Common myeloid progenitor, CD34-positive (primary cell): ENCODE data around the gene NAPSA.
"Not testable (repeated sequence)": the region's sequence is repeated elsewhere in the genome, so short reads cannot be mapped to it uniquely, and the experiment has no call there.

ENCODE experiments used
- CTCF ChIA-PET: fragments of 350-600 bp; sonication (Branson Sonifier 250); formaldehyde crosslinking; loops from one replicate; lab custom pipeline; 2021; ENCODE audit warnings: antibody characterized with exemption; lab: Charles Lee
- POLR2A ChIA-PET: fragments of 350-600 bp; sonication (Branson Sonifier 250); formaldehyde crosslinking; loops from one replicate; lab custom pipeline; 2021; ENCODE audit warnings: antibody characterized with exemption; lab: Charles Lee
- DNase-seq, 3 donors: peaks; one replicate each; pipeline versions ENCODE4 v3.0.0 to v3.0.0-alpha.2; 2013
- H3K27ac ChIP-seq, 2 experiments: 1 replicate in 1 of 2; 2 replicates in 1 of 2; pipeline ENCODE4 v1.7.0; 2013; ENCODE audit warnings: inconsistent platforms in 2 of 2, low read length in 2 of 2, mild to moderate bottlenecking in 2 of 2, low read depth in 1 of 2, moderate library complexity in 1 of 2; ENCODE audit not compliant: severe bottlenecking in 2 of 2, insufficient read depth in 1 of 2, poor library complexity in 1 of 2
- H3K27me3 ChIP-seq, 5 experiments: replicated peaks in 2 of 5; 1 replicate in 3 of 5; 2 replicates in 2 of 5; pipeline versions ENCODE4 v1.6.1 to v1.7.0; 2013; ENCODE audit warnings: low read length in 4 of 5, mild to moderate bottlenecking in 2 of 5, moderate library complexity in 2 of 5, inconsistent platforms in 1 of 5; ENCODE audit not compliant: insufficient read depth in 5 of 5, control insufficient read depth in 4 of 5
- H3K36me3 ChIP-seq, 4 experiments: 1 replicate in 2 of 4; 2 replicates in 2 of 4; pipeline versions ENCODE4 v1.6.1 to v1.7.0; 2013; ENCODE audit warnings: low read length in 3 of 4, control low read depth in 1 of 4, mild to moderate bottlenecking in 1 of 4; ENCODE audit not compliant: control insufficient read depth in 4 of 4, insufficient read depth in 4 of 4
- H3K4me1 ChIP-seq, 4 experiments: 1 replicate in 3 of 4; 2 replicates in 1 of 4; pipeline versions ENCODE4 v1.6.1 to v1.7.1; 2013; ENCODE audit warnings: low read length in 3 of 4, mild to moderate bottlenecking in 3 of 4, control low read depth in 1 of 4, inconsistent platforms in 1 of 4, moderate library complexity in 1 of 4; ENCODE audit not compliant: control insufficient read depth in 4 of 4, insufficient read depth in 4 of 4; ENCODE audit errors: control extremely low read depth in 1 of 4
- H3K4me3 ChIP-seq, 7 experiments: 1 replicate in 4 of 7; 2 replicates in 3 of 7; pipeline versions ENCODE4 v1.5.1 to v1.7.0; 2013; ENCODE audit warnings: mild to moderate bottlenecking in 7 of 7, low read length in 6 of 7, moderate library complexity in 6 of 7, inconsistent platforms in 2 of 7, low read depth in 2 of 7, control low read depth in 1 of 7; ENCODE audit not compliant: insufficient read depth in 4 of 7, control insufficient read depth in 1 of 7; ENCODE audit errors: extremely low read depth in 1 of 7
- H3K9me3 ChIP-seq, 5 experiments: 1 replicate in 4 of 5; 2 replicates in 1 of 5; pipeline versions ENCODE4 v1.6.1 to v1.7.1; 2013; ENCODE audit warnings: low read length in 4 of 5, mild to moderate bottlenecking in 2 of 5, inconsistent platforms in 1 of 5, low read depth in 1 of 5, moderate library complexity in 1 of 5; ENCODE audit not compliant: control insufficient read depth in 4 of 5, insufficient read depth in 2 of 5; ENCODE audit errors: control extremely low read depth in 1 of 5
- WGBS: methylation state at CpG from one replicate; pipeline ENCODE4 v1.1.5; 2013; ENCODE audit not compliant: insufficient coverage; 5-methylcytosine and 5-hydroxymethylcytosine counted together

The NAPSA gene

DNA sequence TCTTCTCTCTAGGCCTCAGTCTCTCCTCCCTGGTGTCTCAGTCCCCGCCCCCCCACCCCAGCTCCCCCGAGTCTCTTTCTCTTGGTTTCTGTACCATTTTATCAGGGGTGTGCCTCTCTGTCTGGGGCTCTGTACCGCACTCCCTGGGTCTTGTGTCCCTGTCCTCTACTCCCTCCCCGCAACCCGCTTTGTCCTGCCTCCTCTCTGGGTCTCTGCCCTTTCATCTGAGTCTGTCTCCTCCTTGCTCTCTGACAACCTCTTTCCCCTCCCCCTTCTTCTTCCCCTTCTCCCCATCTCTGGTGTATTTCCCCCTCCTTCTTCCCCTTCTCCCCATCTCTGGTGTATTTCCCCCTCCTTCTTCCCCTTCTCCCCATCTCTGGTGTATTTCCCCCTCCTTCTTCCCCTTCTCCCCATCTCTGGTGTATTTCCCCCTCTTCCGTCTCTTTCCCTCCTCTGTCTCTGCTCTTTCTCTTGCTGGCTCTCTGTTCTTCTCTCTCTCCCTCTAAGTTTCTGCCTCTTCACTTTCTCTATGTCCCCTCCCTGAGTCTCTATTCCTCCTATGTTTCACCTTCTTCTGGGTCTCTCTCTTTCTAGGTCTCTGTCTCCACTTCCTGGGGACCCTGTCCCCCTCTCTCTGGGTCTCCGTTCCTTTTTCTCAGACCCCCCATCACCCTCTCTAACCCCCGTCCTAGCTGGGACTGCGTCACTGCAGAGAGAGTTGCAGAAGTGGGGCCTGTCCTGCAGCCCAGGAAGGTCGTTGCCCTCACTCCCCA, 34.0 kb downstream of the NAPSA start:
- 0% methylated on average over 6 of the region's 10 CpGs for WGBS
- H3K36me3 ChIP-seq: no peaks in the 10 kb centered on the region
- peaks cover 0 to 13% (median 7%) of the 10 kb centered on the region in 5 experiments for H3K9me3 ChIP-seq
- peaks cover 2 to 49% (median 29%) of the 10 kb centered on the region in 4 experiments for H3K4me1 ChIP-seq
- H3K27ac ChIP-seq: no peak overlapping the region
- peak in 1 of 3 donors; percentile 15 for DNase-seq
- ChIA-PET POLR2A (no interaction called here), CTCF (no interaction called here)
- H3K4me3 ChIP-seq: peak overlapping the region in 4 of 7 experiments; percentile 40 to 67 (median 57)
- H3K27me3 ChIP-seq: peaks cover 0 to 66% (median 33%) of the 10 kb centered on the region in 5 experiments

DNA sequence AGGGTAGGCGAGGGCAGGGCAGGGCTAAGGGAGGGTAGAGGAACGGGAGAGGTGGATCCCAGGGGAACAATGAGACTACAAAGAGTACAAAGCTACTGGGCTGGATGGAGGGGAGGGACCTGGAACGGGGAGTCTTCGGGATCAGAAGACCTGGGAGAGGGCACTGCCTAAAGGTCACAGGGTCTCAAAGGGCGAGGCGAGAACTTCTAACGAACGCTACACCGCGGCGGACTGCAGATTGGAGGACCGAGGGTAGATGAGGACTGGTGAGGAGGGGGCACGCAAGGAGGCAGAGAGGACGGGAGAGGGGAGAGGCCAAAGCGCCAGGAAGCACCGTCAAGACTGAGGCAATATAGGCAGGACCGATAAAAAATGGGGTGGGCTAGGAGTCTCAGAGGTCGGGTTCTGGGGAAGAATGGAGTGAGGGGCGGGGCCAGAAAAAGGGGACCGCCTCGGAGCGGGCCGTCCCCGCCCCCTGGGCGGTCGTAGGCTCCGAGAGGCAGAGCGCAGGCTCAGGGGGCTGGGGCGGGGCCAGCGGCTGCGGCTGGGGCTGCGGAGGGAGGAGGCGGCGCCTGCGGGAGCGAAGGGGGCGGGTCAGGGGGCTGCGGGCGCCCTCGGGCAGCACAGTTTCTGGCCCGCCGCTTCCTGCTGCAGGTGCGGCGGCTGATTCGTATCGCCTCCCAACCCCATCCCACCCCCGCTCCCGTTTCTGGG, 34.9 kb downstream of the NAPSA start:
- peaks cover 0 to 74% (median 35%) of the 10 kb centered on the region in 5 experiments for H3K27me3 ChIP-seq
- H3K4me1 ChIP-seq: peaks cover 2 to 53% (median 32%) of the 10 kb centered on the region in 4 experiments

DNA sequence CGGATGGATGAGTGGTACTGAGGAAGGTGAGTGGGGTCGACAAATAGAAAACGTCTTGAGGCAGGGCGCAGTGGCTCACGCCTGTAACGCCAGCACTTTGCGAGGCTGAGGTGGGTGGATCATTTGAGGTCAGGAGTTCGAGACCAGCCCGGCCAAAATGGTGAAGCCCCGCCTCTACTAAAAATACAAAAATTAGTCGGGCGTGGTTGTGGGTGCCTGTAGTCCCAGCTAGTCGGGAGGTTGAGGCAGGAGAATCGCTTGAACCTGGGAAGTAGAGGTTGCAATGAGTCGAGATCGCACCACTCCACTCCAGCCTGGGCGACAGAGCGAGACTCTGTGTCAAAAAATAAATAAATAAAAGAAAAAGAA, 35.5 kb downstream of the NAPSA start:
- Histone ChIP-seq H3K9me3 (peaks cover 0 to 13% (median 7%) of the 10 kb centered on the region in 5 experiments), H3K4me3 (peak overlapping the region in 3 of 7 experiments; percentile 17 to 40 (median 26)), H3K27me3 (peaks cover 0 to 79% (median 35%) of the 10 kb centered on the region in 5 experiments), H3K27ac (peak overlapping the region in 1 of 2 experiments; percentile 68), H3K4me1 (peaks cover 2 to 54% (median 33%) of the 10 kb centered on the region in 4 experiments)
- POLR2A ChIA-PET: interaction anchor here (0.7 kb wide), 1 partner anchor 183 kb away, joined by 3 read pairs; no protein-coding TSS in a partner anchor
- DNase-seq, H3K36me3 ChIP-seq, CTCF ChIA-PET: not testable (repeated sequence)
- WGBS: 34% methylated on average over 16 of the region's 18 CpGs

More for the DNA sequence above, 34.9 kb downstream of the NAPSA start:
- ChIA-PET CTCF (no interaction called here), POLR2A (interaction anchor here (0.7 kb wide), 1 partner anchor 183 kb away, joined by 3 read pairs; no protein-coding TSS in a partner anchor)
- peak; percentile 84 to 89 (median 86) for DNase-seq
- 3% methylated on average over 41 of the region's 48 CpGs for WGBS
- peak overlapping the region in 5 of 7 experiments; percentile 25 to 67 (median 50) for H3K4me3 ChIP-seq
- H3K27ac ChIP-seq: peak overlapping the region in 1 of 2 experiments; percentile 68
- peaks cover 0 to 13% (median 7%) of the 10 kb centered on the region in 5 experiments for H3K9me3 ChIP-seq
- no peaks in the 10 kb centered on the region for H3K36me3 ChIP-seq

DNA sequence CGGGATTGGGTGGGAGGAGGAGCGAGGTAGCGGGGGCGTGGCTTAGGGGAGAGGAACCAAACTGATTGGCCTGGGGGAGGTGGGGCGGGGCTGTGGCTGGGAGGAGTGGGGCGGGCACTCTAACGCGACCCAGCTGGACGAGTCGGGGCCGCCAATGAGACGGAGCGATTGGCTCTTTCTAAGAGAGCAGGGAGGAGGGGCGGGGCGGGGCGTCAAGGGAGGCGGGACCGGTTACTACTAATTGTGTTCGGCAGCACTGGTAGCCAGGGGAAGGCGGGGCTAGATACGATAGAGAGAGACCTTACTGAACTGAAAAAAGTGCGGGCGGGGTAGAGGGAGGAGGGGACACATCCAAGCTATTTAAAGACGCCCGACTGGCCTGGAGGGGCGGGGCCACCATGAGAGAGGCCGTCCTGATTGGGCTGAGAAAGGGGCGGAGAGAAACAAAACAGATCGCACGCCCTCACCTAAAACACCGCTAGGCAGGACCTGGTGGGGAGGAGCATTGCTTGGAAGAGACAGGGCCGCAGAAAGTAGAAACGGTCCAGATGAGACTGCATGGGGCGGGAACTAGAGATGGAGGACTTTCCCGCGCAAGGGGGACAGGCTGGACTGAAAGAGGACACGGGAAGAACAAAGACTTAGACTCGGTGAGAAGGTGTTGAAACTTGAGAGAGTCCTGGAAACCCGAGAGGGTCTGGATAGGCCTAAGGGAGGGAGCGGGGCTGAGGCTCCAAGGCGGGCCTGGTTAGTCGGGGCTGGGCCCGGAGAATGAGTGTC, 36.1 kb downstream of the NAPSA start, which contains the start of gene KCNC3:
TSS of gene KCNC3 (minus strand) at position 232 of the 780 bp plus-strand sequence. CDS start 295 bp downstream, outside the sequence.
- H3K36me3 ChIP-seq: no peaks in the 10 kb centered on the region
- H3K4me3 ChIP-seq: peak within 1 kb of the TSS in 4 of 7 experiments; percentile 19 to 40 (median 27)
- H3K27me3 ChIP-seq: peaks cover 0 to 85% (median 35%) of the 10 kb centered on the region in 5 experiments
- H3K9me3 ChIP-seq: peaks cover 0 to 13% (median 7%) of the 10 kb centered on the region in 5 experiments
- WGBS: 4% methylated on average over 28 of the region's 43 CpGs
- ChIA-PET POLR2A (interaction anchor here (0.7 kb wide), 2 partner anchors 48 to 184 kb away, joined by 3 read pairs; no protein-coding TSS in a partner anchor), CTCF (no interaction called here)
- peak; percentile 95 to 97 (median 96) for DNase-seq
- H3K4me1 ChIP-seq: peaks cover 2 to 54% (median 33%) of the 10 kb centered on the region in 4 experiments
- peak within 1 kb of the TSS in 1 of 2 experiments; percentile 68 for H3K27ac ChIP-seq

DNA sequence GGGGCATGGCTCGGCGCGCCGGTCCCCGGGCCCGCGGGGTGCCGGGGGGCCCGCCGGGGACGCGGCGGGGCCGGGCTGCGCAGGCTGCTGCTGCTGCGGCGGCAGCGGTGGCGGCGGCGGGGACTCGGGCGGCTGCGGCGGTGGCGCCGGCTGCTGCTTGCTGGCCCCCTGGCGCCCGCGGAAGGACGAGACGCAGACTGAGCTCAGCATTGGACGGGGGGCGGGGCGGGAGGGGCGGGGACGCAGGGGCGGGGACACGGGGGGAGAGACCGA, 36.6 kb downstream of the NAPSA start:
- H3K4me1 ChIP-seq: peaks cover 2 to 51% (median 29%) of the 10 kb centered on the region in 4 experiments
- H3K4me3 ChIP-seq: peak overlapping the region in 1 of 7 experiments; percentile 28
- peaks cover 0 to 13% (median 7%) of the 10 kb centered on the region in 5 experiments for H3K9me3 ChIP-seq
- CTCF ChIA-PET: no interaction called here
- H3K36me3 ChIP-seq: no peaks in the 10 kb centered on the region
- POLR2A ChIA-PET: no interaction called here
- H3K27me3 ChIP-seq: peaks cover 0 to 85% (median 35%) of the 10 kb centered on the region in 5 experiments
- WGBS: under 1% methylated on average over 18 of the region's 40 CpGs
- no peak for DNase-seq
- H3K27ac ChIP-seq: no peak overlapping the region

DNA sequence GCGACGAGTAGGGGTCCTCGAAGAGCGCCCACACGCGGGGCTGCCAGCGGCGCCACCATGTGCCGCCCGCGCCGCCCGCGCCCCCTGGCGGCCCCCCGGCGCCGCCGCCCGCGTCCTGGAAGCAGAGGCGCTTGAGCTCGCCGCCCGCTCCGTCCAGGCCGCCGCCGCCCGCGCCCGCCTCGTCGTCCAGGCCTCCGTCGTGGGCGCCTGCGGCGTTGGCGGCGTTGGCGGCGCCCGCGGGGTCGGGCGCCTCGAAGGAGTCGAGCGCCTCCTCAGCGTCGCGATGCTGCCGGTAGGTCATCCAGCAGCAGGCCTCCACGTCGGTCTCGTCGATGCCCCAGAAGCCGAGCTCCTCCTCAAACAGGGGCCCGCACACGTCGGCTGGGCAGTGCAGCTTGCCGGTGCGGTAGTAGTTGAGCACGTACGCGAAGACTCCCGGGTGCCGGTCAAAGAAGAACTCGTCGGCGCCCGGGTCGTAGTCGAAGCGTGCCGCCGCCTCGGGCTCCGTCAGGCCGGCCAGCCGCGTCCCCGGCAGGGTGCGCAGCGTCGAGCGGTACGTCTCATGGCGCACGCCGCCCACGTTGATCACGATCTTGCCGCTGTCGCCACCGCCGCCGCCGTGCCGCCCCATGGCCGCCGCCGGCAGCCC, 37.1 kb downstream of the NAPSA start:
- H3K27ac ChIP-seq: no peak overlapping the region
- WGBS: 3% methylated on average over 103 of the region's 104 CpGs
- peaks cover 0 to 83% (median 35%) of the 10 kb centered on the region in 5 experiments for H3K27me3 ChIP-seq
- H3K9me3 ChIP-seq: peaks cover 0 to 13% (median 7%) of the 10 kb centered on the region in 5 experiments
- H3K4me3 ChIP-seq: peak overlapping the region in 2 of 7 experiments; percentile 19 to 28
- POLR2A ChIA-PET: no interaction called here
- no peaks in the 10 kb centered on the region for H3K36me3 ChIP-seq
- H3K4me1 ChIP-seq: peaks cover 2 to 46% (median 25%) of the 10 kb centered on the region in 4 experiments
- CTCF ChIA-PET: no interaction called here
- peak in 2 of 3 donors; percentile 13 to 20 for DNase-seq
